ENCODE measurements around the gene STK32A.

Gene STK32A

GRCh38 chr5:147396070-147396823, 161.4 kb downstream of the STK32A start:
- DNase-seq = no peak

- no peak for DNase-seq
Observed at GRCh38 chr5:147397616-147398015, 162.8 kb downstream of the STK32A start.

- no peak for DNase-seq
Observed at GRCh38 chr5:147398860-147399259, 164.0 kb downstream of the STK32A start.

GRCh38 chr5:147400126-147400809, 165.4 kb downstream of the STK32A start:
- no peak for DNase-seq

- DNase-seq = no peak
Observed at GRCh38 chr5:147400881-147401280, 166.1 kb downstream of the STK32A start.

- no peak for DNase-seq
Observed at GRCh38 chr5:147403651-147404640, 169.1 kb downstream of the STK32A start.

GRCh38 chr5:147404706-147405105, 169.9 kb downstream of the STK32A start:
- DNase-seq = no peak

- no peak for DNase-seq
Observed at GRCh38 chr5:147406636-147407035, 171.8 kb downstream of the STK32A start.

GRCh38 chr5:147407094-147407681, 172.4 kb downstream of the STK32A start:
- no peak for DNase-seq

- no peak for DNase-seq
Observed at GRCh38 chr5:147408980-147409379, 174.2 kb downstream of the STK32A start.

- no peak for DNase-seq
Observed at GRCh38 chr5:147410496-147411358, 175.9 kb downstream of the STK32A start.

- DNase-seq = no peak
Observed at GRCh38 chr5:147411359-147412319, 176.8 kb downstream of the STK32A start.

- DNase-seq = no peak
Observed at GRCh38 chr5:147412561-147412960, 177.7 kb downstream of the STK32A start.

- DNase-seq = no peak
Observed at GRCh38 chr5:147413266-147413665, 178.4 kb downstream of the STK32A start.

- no peak for DNase-seq
Observed at GRCh38 chr5:147415651-147416050, 180.8 kb downstream of the STK32A start.

GRCh38 chr5:147417135-147417813, 182.4 kb downstream of the STK32A start:
- peak; percentile 45 for DNase-seq

GRCh38 chr5:147418613-147419012, 183.8 kb downstream of the STK32A start:
- no peak for DNase-seq

GRCh38 chr5:147426640-147427327, 192.0 kb downstream of the STK32A start:
- no peak for DNase-seq
